ENCODE results near the gene UTF1. TPM values are rescaled to one million over a fixed set of nuclear protein-coding genes. Genes with fewer than 3 reads are reported as not detected.
A peak's percentile ranks its signal among the peaks of the same experiment; 100 is the strongest.

UTF1 gene
- total and polyA plus RNA-seq, 9 of the 15 experiments (the other 6 are each of a cell fraction or from before 2014, with no cell fraction given) = 0.35 to 0.46 TPM; not detected in 7

DNA sequence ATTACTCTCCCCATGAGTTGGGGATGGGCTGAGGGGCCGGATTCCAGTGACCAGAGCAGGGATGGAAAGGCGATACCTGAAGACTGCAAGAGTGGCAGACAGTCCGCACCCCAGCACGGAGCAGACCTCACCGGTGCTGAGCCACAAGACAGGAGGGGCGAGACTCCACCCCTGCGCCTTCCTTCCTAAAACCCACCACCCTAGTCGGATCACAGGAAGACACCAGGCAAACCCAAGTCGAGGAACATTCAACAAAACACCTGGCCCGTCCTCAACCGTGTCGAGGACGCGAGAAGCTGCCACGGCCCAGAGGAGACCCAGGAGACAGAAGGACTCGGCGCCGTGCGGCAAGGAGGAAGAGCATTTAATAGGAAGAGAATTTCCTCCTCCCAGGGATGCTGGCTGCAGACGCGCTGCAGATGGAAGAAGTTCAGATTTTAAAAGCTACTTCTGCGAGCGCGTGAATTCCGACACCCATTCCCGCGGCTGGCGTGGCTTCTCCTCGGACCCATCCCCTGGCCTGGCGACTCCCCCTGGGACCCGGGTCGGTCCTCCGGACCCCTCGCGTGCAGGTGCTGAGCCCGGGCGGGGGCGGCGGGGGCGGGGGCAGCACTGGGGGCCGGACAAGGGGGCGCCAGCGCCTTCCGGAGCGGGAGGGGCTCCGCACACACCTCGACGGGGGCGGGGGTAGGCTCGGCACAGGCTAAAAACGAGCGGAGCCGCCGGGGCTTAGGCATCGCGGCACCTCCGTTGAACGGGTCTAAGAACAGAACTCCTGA lies 563 bp upstream of the UTF1 start:
- in situ Hi-C loops (cut with MboI) (no loop called here), intact Hi-C loops (cut with micrococcal nuclease) (no loop called here)
- H3K27ac ChIP-seq (ENCODE audit: extremely low read depth, low read depth, low read length) = no peak overlapping the region
- H3K4me3 ChIP-seq = no peak overlapping the region
- H3K4me2 ChIP-seq (ENCODE audit: insufficient read depth, low read length) = no peak overlapping the region
- H3K9me3 ChIP-seq (replicated peaks; ENCODE audit: control insufficient read depth, insufficient read depth, low read depth, low read length) = no peaks in the 10 kb centered on the region
- CTCF ChIA-PET (ENCODE audit: low intra/inter-chr PET ratio) = no interaction called here
- ATAC-seq = no peak
- BruUV-seq (replicated peaks) = no TSS peak
- H3K4me1 ChIP-seq (replicated peaks in 1 of 2; ENCODE audit: control insufficient read depth in 2 of 2, insufficient read depth in 2 of 2, low read length in 2 of 2) = peaks cover 12 to 49% of the 10 kb centered on the region in 2 experiments
- DNase-seq (ENCODE audit: extremely low read depth in 1 of 4, low spot score in 3 of 4) = no peak
- no peaks in the 10 kb centered on the region for H3K9me1 ChIP-seq (ENCODE audit: control insufficient read depth, insufficient read depth, low read length)
- H4K20me1 ChIP-seq (replicated peaks; ENCODE audit: control insufficient read depth, insufficient read depth, low read length) = no peaks in the 10 kb centered on the region
- POLR2A ChIA-PET = no interaction called here
- H3K79me2 ChIP-seq (ENCODE audit: control insufficient read depth, insufficient read depth, low read length) = no peaks in the 10 kb centered on the region
- no peaks in the 10 kb centered on the region for H3K36me3 ChIP-seq (ENCODE audit: control insufficient read depth, insufficient read depth, low read length)
- FAIRE-seq = no peak
- WGBS (ENCODE audit: insufficient coverage, low coverage, missing lambda C conversion rate) = 66% methylated on average over 16 of the region's 58 CpGs
- no peaks in the 10 kb centered on the region for H3K27me3 ChIP-seq (ENCODE audit: control insufficient read depth in 2 of 2, insufficient read depth in 2 of 2, low read length in 2 of 2)
- no peak overlapping the region for H2AFZ ChIP-seq (ENCODE audit: low read depth, low read length)
- peak overlapping the region in 1 of 2 experiments; percentile 7; a peak in 1 of 4 replicates for H3K9ac ChIP-seq (ENCODE audit: insufficient read depth in 1 of 2, low read depth in 2 of 2, low read length in 2 of 2)
- TF ChIP-seq MCM7 (IDR thresholded peaks at IDR 0.05) (no peak), STAT5A (IDR thresholded peaks at IDR 0.05; ENCODE audit: borderline replicate concordance, low read length) (no peak), KLF13 (tag; IDR thresholded peaks at IDR 0.05; ENCODE audit: borderline replicate concordance, low read depth) (no peak), YY1 (IDR thresholded peaks at IDR 0.05; ENCODE audit: borderline replicate concordance in 1 of 3, control insufficient read depth in 1 of 3, extremely low read depth in 1 of 3, insufficient read depth in 3 of 3, insufficient read length in 1 of 3, insufficient replicate concordance in 2 of 3, low read depth in 1 of 3, low read length in 2 of 3) (no peak), XRCC5 (IDR thresholded peaks at IDR 0.05; ENCODE audit: low read depth, low read length) (no peak), ZNF280A (IDR thresholded peaks at IDR 0.05; ENCODE audit: low read depth, partially characterized antibody) (no peak), NFE2L1 (tag; IDR thresholded peaks at IDR 0.05; ENCODE audit: borderline replicate concordance, low read depth) (no peak), FIP1L1 (IDR thresholded peaks at IDR 0.05; ENCODE audit: low read depth, low read length, poor library complexity, severe bottlenecking) (no peak), AFF4 (CRISPR knock-in tag; IDR thresholded peaks at IDR 0.05) (no peak)
- TF ChIP-seq, protein P1, sequence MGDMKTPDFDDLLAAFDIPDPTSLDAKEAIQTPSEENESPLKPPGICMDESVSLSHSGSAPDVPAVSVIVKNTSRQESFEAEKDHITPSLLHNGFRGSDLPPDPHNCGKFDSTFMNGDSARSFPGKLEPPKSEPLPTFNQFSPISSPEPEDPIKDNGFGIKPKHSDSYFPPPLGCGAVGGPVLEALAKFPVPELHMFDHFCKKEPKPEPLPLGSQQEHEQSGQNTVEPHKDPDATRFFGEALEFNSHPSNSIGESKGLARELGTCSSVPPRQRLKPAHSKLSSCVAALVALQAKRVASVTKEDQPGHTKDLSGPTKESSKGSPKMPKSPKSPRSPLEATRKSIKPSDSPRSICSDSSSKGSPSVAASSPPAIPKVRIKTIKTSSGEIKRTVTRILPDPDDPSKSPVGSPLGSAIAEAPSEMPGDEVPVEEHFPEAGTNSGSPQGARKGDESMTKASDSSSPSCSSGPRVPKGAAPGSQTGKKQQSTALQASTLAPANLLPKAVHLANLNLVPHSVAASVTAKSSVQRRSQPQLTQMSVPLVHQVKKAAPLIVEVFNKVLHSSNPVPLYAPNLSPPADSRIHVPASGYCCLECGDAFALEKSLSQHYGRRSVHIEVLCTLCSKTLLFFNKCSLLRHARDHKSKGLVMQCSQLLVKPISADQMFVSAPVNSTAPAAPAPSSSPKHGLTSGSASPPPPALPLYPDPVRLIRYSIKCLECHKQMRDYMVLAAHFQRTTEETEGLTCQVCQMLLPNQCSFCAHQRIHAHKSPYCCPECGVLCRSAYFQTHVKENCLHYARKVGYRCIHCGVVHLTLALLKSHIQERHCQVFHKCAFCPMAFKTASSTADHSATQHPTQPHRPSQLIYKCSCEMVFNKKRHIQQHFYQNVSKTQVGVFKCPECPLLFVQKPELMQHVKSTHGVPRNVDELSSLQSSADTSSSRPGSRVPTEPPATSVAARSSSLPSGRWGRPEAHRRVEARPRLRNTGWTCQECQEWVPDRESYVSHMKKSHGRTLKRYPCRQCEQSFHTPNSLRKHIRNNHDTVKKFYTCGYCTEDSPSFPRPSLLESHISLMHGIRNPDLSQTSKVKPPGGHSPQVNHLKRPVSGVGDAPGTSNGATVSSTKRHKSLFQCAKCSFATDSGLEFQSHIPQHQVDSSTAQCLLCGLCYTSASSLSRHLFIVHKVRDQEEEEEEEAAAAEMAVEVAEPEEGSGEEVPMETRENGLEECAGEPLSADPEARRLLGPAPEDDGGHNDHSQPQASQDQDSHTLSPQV (IDR thresholded peaks at IDR 0.05) = no peak

Measured in K562 (cell line).